HL-60/S4 treated with retinoic acid at 250 ng/mL for 4 days and 3 days (cell line): Measurements from ENCODE around the gene CDK14.

Source experiments
- in situ Hi-C: fragments of 300-500 bp; cut with MboI; formaldehyde crosslinking; loops from 2 replicates; pipeline ENCODE4 v1.7.0; 2022; ENCODE audit warnings: low sequenced_read_pairs

CDK14 gene

DNA sequence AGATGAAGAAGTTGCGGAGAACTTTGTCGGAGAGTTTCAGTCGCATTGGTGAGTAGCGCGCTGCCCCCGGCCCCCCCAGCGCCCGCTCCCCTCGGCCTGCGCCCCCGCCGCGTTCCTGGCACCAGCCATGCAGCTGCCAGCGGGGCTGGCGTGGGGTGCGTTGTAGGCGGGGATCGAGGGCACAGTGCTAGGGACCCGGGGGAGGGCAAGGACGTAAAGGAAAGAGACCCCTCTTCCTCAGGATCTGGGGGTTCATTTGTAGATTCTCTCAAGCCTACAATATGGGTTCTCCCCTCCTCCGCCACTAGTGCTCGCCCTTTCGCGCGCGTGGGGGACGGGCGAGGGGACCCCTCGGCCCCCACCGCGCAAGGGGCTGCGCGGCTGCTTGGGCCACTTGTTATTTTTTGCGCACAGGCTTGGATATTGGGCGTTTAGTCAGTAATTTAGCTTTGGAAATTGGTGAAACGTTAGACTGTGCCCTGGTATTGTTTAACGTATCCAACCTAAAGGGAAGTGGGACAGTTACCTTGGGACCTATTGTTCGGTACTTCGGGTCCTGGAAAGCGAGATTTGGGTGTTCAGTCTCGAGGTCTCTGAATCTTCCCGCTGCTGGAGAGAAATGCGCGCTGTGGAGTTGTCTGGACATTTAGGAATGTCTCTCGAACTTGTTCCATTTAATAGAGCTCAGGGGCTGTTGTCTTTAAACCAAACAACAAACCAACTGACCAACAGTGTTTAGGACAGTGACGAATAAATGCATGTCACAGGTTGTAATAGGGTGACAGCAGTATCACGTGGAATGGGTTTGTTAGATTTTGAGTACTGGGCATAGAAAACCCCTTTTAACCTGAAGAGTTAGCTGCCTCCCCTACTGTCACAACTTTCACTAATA, 796 bp downstream of the CDK14 start:
- in situ Hi-C loops, result no loop called here

DNA sequence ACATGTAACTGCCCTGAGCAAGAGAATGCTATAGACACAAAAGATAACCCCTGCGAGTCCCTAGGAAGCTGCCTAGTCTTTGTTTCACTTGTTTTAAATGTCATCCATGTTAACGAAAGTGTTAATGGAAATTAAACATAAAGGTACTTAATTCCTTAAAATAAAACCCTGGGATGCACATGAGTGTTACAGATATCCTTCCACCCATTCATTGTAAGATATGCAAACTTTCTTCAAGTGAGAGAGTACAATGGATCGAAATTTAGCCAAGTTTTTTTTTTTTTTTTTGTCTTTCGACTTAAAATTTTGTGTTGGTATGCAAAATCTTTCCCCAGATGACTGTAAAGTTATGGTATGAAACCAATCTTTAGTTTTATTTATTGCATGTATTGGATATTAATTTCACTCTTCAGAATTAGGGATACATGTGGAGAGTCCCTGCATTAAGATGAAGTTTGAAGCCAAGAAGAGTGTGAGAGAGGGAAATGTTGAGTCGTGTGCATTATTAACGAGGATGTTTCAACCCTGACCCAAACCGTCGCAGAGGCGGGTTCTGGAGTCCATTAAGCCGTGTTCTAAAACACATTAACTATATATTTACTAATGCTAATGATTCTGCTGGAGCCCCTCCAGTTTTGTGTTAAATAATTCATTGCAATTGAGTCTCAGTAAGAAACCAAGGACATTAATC, 1.6 kb downstream of the CDK14 start:
- in situ Hi-C loops, result no loop called here

DNA sequence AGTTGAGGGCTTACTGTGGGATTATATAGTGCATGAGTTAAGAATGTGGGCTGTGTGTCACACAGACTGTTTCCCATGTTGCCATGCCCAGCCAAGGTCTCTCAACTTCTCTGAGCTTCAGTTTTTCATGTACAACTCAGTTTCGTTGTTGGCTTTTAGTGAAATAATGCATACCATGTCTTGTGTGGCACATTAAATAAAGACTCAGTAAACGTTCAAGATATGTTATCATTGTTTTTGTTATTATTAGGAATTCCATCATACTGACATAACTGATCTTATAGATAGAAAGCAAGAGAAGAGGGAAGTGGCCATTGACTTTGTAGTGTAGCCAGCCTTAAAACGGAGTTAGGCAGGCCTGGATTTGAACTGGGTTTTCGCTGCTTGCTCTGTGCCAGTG, 2.9 kb downstream of the CDK14 start:
- in situ Hi-C loops, result no loop called here

DNA sequence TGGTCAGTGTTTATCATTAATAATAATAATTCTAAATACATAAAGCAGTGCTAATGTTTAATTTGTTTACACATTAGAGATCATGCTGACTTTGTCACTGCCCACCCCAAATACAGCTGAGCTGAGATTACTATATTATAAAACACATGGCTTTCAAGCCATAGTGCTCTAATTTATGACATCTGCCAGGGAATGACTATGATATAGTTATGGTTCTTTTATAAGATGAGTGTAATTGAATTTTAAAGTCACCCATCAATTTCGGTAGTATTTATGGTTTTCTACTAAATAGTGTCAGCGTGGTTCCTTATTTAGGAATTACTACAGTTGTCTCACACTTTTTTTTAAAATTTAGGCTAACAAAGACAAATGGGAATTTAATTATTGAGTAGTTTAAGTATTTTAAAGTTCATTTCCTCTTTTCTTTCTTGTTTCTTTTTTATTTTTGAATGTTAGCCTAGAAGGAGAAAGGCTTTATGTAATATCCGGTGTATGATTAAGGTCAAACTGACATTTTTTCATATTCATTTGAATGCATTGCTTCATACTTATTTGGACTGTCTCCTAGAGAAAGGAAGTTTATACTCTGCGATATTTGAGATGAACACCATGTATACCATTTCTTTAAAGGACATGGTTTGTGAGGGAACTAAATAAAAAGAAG, 3.9 kb downstream of the CDK14 start:
- in situ Hi-C loops, result no loop called here

DNA sequence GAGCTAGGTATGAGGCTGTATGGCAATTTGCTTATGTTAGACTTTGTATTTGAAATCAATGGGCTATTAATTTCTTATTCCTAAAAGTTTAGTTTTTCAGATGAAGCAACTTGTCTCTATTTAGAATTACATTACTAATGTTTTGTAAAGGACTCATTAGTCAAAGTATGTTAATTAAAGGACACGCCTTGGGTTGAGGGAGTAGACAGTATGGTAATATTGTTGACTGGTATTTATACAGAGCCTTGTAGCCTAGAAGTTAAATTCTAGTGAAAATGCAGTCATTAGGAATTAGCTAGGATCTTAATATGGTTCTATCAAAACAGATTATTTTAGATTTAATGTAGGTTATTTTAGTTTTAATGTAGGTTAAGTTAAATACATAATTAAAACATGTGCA, 6.2 kb downstream of the CDK14 start:
- in situ Hi-C loops, result no loop called here

DNA sequence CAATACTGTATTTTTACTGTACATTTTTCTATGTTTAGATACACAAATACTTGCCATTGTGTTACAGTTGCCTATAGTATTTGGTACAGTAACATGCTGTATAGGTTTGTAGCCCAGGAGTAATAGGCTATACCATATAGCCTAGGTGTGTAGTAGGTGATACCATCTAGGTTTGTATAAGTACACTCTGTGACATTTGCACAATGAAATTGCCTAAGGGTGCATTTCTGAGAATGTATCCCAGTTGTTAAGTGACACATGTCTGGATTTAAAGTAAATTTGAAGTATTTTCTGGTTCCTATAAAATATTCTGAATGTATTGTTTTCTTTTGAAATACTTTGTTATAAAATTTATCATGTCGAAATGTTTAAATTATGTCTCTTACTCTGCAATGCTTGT, 7.2 kb downstream of the CDK14 start:
- in situ Hi-C loops, result no loop called here

DNA sequence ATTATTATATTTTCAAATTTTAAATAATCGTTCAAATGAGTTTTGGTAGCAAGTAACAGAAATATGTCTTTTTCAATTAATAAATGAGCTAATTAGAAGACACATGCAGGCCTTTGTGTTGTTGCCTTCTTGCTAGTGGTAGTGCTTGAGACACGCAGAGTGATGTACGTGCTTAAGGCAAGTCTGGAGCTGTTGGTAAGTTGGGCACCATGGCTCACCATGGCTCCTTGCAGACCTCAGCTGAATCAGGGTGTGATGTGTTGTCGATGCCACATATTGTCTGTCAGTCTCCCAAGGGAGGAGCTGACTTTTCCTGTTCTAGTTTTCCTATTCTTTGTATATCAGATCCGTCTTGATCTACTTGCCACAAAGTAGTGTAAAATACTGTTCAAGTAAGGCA, 8.3 kb downstream of the CDK14 start:
- in situ Hi-C loops, result no loop called here

DNA sequence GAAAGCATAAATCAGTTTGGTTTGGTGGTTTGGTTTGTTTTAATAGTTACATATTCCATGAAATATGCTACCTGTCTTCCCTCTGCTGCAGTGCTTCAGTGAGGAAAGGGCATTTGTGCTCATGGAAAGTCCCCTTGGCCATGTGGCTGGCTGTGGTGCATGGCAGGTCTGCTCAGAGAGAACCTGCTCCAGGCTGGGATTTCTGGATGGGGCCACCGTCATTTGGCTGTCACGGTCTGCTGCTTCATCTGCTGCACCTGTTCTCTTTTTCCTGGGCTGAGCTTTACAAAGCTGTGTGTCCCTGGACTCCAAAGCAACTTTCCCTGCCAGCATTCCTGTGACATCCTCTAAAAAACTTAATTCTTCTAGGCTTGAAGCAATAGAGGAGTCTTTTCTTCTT, 8.9 kb downstream of the CDK14 start:
- in situ Hi-C loops, result no loop called here

DNA sequence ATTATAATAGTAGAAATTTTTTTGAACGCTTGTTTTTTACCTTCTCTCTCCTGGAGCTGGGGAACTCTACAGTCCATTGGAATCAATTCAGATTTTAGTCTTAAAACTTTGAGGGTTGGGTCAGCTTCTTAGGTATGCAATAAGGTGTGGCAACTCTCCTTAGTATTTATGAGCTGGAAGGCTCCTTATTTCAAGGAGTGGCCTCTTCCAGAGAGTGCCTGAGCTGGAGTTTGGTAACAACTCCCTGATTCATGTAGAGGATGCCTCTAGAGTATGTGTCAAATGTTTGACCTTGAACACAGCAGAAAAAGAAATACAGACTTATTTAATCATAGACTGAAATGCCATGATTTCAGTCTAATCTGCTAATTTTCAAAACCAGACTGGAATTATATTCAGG, 11.1 kb downstream of the CDK14 start:
- in situ Hi-C loops, result no loop called here

DNA sequence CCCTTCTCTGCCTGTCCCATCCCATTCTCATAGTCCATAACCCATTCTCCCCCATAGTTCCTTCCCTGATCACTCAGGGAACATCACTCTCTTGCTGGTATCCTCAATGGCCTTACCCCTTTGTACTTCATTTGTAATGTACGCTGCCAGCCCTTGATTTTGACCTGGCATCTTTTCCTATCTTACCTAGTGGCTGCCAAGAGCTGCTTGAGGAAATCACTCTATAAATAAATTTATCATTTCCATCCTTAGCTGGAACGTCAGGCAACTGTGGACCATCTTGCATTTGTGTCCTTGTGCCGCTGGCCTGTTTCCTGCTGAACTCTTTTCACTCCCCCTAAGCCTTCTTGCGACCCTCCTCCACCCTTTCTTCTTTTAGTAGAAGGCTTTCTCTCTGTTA, 14.0 kb downstream of the CDK14 start:
- in situ Hi-C loops, result no loop called here

DNA sequence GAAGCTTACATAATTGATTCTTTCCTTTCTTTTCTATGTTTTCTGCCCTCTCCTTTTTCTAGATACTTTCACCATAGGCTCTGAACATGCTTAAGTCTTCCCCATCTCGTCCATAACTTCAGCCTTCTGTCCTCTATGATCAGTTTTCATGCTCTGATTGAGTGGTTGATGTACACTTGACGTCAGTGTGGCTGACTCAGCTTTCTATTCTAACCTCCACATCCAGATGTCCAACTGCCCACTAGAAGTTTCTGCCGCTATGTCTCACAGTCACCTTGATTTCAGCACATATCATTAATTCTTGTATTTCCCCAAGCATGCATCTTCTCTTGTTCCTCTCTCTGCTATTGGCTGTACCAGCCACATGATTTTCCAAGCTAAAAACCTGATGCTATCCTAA, 15.0 kb downstream of the CDK14 start:
- in situ Hi-C loops, result no loop called here

DNA sequence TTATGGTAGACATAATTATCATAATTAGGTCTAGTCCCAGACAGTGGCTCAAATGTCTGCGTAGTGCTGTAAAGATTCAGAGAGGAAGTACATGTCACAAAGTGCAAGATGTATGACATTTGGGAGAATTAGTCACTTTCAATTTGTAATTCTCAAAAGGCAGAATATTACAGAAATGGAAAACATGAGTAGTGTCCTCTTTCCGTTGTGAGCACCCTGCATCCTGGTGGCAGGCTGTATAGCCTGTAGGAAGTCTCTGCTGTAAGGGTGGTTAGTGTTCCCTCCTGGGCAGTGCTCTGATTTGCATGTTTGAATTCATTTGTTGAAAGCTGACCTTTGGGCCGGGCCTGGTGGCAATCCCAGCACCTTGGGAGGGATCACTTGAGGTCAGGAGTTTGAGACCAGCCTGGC, 17.0 kb downstream of the CDK14 start:
- in situ Hi-C loops, result no loop called here

DNA sequence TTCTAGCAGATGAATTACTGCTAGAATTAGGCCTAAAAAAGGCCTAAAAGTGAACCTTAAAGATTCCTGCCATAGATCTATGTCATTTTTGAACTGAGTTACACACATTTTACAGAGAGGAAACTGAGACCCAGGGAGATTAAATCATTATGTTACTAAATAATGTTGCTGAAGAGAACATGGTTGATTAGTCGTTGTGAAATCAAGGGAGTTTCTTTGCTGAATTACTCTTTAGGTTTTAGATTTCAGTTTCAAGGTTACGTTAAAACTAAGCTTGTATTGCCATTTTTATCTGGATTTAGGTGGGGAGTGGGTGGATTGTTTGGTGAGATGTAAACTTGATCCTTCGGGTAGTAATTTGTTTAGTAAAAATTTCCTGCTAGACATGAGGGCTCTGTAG, 21.3 kb downstream of the CDK14 start:
- in situ Hi-C loops, result no loop called here

DNA sequence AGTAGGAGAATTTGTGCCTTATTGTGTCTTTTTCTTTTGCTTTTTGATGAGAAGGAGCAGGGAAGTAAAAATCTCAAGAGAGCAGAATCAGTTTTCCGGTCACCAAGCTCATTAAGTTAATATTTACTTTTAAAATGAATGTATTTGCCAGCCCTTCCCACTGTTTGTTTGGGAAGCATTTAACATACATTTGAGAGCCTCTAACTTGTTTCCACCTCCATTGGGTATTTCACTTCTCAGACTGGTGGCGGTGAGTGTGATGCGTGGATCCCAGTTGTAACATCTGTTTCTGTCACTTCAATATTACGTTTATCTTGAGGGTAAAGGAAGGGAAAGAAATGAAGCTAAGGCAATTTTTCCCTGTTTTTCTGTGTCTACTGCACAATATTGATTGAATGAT, 22.8 kb downstream of the CDK14 start:
- in situ Hi-C loops, result no loop called here

DNA sequence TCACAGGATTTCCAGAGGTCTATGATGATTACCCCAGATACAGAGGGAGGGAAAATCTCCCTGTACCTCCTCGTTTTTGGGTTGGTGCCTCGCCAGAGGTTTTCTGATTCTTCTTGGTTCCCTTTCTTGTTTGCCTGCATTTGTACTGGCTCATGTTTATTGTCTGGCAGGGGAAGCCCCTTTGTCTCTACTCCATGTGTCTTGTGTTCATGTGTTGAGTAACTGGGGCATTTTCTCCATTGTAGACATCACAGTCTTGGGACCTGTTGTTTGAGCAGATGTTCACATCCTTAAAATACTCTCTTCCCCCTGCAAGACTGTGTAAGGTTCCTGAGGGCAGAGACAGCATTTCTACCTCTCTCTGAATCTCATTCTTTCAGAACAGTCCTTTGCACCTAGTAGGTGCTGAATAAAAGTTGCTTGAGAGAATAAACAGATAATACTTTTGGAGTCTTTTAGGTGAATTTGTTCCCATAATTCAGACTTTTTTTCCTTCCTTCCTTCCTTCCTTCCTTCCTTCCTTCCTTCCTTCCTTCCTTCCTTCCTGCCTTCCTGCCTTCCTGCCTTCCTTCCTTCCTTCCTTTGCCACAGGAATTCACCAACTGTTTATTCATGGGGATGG, 25.1 kb downstream of the CDK14 start:
- in situ Hi-C loops, result no loop called here

DNA sequence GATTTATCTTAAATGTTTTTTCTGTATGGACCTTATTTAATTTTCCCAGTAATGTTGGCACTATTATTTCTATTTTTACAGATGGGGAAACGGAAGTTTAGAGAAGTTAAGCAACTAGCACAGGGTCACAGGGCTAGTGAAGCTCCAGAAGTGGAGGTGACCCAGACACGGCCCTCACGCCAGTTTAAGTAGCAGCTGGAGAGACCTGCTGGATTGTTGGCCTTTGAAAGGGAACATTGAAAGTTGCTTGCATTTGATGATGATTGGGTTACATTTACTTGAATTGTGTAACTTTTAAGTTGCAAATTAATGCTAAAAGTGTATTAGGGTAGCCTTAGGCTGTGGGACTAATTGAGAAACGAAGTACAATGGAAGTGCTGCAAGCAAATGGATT, 25.6 kb downstream of the CDK14 start:
- in situ Hi-C loops, result no loop called here

DNA sequence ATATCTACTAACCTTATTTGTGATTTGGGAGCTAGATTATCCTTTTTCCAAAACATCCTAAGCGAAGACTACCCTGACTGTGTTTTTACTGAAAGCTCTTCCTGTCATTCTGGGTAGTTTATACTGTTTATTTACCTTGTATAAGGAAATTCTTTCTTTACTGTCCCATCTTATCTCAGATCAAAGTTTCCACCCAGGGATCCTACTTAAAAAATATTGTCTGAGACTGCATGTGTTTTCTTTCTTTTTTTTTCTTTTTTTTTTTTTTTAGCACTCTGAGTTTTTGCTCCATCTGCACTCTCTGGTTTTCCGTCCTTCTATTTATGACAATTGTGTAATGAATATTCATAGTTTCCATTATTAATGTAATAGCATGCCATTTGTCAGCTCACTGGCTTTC, 26.5 kb downstream of the CDK14 start:
- in situ Hi-C loops, result no loop called here

DNA sequence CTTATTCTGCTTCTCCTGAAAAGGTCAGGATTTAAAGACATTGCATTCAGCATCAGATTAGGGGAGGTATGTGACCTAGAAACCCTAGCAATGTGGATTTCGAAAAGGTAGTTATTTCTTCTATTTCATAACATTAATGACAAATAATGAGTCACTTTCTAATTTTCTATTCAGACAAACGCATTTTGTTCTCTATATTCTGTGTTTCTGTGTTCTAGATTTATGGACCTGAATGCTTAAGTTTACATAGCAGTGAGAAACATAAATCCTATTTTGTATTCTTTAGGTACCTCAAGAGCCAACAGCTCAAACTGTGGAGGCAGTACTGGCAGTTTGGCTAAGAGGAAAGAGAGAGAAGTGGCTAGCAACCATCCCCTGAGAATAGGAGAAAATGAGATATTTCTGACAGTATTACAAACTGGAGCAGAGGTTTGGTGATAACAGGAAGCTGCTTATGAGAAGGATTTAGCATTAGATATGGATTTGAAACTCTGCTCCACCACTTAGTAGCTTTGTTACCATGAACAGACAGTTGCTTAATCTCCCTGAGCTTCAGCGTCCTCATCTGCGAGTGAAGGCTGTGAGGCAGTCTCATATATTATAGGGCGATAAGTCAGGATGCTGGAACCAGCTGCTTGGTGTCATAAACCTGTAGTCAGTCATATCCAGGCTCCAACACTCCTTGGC, 28.2 kb downstream of the CDK14 start:
- in situ Hi-C loops, result no loop called here

DNA sequence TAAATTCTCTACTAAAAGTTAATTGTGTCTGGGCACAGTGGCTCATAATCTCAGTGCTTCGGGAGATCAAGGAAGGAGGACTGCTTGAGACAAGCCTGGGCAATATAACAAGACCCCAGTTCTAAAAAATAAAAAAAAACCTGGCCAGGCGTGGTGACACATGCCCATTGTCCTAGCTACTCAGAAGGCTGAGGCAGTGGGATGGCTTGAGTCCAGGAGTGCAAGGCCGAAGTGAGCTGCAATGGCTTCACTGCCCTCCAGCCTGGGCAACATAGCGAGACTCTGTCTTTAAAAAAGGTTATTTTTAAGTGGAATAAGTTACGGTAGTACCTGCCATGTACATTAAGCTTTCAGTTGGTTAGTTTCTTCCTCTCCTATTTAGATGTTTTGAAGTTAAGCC, 28.9 kb downstream of the CDK14 start:
- in situ Hi-C loops, result no loop called here

DNA sequence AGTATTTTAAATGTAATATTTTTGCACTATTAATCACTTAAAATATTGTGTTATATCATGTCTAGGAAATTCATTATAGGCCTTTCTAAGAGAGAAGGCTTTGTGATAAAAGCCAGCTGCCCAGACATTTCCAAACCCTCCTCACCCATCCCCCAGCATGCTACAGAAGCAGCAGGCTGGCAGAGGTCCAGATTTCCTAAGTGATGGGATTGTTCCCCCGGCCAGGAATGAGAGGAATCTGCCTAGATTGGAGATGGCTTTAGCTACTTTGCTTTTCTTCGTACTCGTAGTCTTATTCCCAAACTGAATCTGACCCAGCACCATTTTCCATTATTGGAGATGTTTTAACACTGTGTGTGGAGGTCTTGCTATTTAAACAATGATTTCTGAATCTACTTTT, 29.4 kb downstream of the CDK14 start:
- in situ Hi-C loops, result no loop called here

DNA sequence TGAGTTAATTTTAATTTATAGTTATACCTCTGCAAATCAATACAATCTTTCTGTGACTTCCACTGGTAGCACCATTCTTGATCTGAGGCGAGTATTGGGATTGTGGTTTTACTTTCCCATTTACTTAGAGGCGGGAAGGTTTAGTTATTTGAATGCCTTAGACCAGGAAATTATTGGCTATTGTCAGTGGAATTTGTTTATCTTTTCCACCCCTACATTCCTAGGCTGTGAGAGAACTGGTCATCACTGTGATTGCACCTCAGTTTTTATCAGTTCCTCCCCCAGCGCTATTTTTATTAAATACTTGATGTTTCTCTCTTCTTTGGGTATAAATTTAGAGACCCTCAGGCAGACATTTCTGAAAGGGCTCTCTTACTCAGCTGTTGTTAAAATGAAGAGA, 29.9 kb downstream of the CDK14 start:
- in situ Hi-C loops, result no loop called here
